Glutamatergic neuron (in vitro differentiated cells): ENCODE measurements around the gene LARP1. TPM values are rescaled to one million over a fixed set of nuclear protein-coding genes. Genes with fewer than 3 reads are reported as not detected.
"Not testable (repeated sequence)": the region's sequence is repeated elsewhere in the genome, so short reads cannot be mapped to it uniquely, and the experiment has no call there.

Experiments
- DNase-seq: peaks from one replicate; pipeline ENCODE4 v3.0.0; 2022
- H3K27ac Mint-ChIP-seq: one replicate; pipeline ENCODE4 v1.8.0; 2020; ENCODE audit warnings: mild to moderate bottlenecking, mixed read lengths, inconsistent platforms; ENCODE audit not compliant: unreplicated experiment
- H3K27me3 Mint-ChIP-seq: one replicate; pipeline ENCODE4 v1.8.0; 2020; ENCODE audit warnings: mild to moderate bottlenecking, moderate library complexity, mixed read lengths, inconsistent platforms; ENCODE audit not compliant: unreplicated experiment
- H3K36me3 Mint-ChIP-seq: one replicate; pipeline ENCODE4 v1.8.0; 2020; ENCODE audit warnings: mild to moderate bottlenecking, mixed read lengths, inconsistent platforms; ENCODE audit not compliant: unreplicated experiment
- H3K4me1 Mint-ChIP-seq: one replicate; pipeline ENCODE4 v1.8.0; 2020; ENCODE audit warnings: mild to moderate bottlenecking, low read depth, mixed read lengths, inconsistent platforms; ENCODE audit not compliant: unreplicated experiment
- H3K4me3 Mint-ChIP-seq: one replicate; pipeline ENCODE4 v1.8.0; 2020; ENCODE audit warnings: mild to moderate bottlenecking, mixed read lengths, inconsistent platforms; ENCODE audit not compliant: unreplicated experiment
- H3K9me3 Mint-ChIP-seq: one replicate; pipeline ENCODE4 v1.8.0; 2020; ENCODE audit warnings: mild to moderate bottlenecking, moderate library complexity, mixed read lengths, inconsistent platforms; ENCODE audit not compliant: unreplicated experiment
- CTCF ChIP-seq: fragments of 200-600 bp; sonication (generic); IDR thresholded peaks from one replicate; pipeline ENCODE4 v1.5.0; 2021; ENCODE audit not compliant: partially characterized antibody, unreplicated experiment
- total RNA-seq: library from RNA; stranded (reverse); fragmentation: NEBNext Ultra II Directional; extraction: Animal tissue kit (Norgen Biotek cat#: 25700); gene quantifications from one replicate; pipeline ENCODE4 v1.2.1, GENCODE V29; 2021; ENCODE audit not compliant: unreplicated experiment

LARP1 gene
- total RNA-seq, 1 donor from 2014 or later: 199 TPM

- no peak for DNase-seq
- H3K4me1 Mint-ChIP-seq: peaks cover 1% of the 10 kb centered on the region
- H3K9me3 Mint-ChIP-seq: no peaks in the 10 kb centered on the region
- H3K27me3 Mint-ChIP-seq: peaks cover 6% of the 10 kb centered on the region
- no peak for TF ChIP-seq CTCF
- H3K4me3 Mint-ChIP-seq: no peak overlapping the region
- H3K36me3 Mint-ChIP-seq: no peaks in the 10 kb centered on the region
- H3K27ac Mint-ChIP-seq: no peak overlapping the region
These were observed 74.5 kb downstream of the LARP1 start for GRCh38 chr5:154829589-154830218.

GRCh38 chr5:154830219-154830595 is 75.0 kb downstream of the LARP1 start:
- Mint-ChIP-seq H3K27me3 (peaks cover 6% of the 10 kb centered on the region), H3K36me3 (no peaks in the 10 kb centered on the region)

GRCh38 chr5:154830596-154830995 is 75.4 kb downstream of the LARP1 start:
- H3K36me3 Mint-ChIP-seq: no peaks in the 10 kb centered on the region
- H3K9me3 Mint-ChIP-seq: no peaks in the 10 kb centered on the region
- DNase-seq: no peak
- H3K27me3 Mint-ChIP-seq: peaks cover 6% of the 10 kb centered on the region
- no peak for TF ChIP-seq CTCF
- H3K27ac Mint-ChIP-seq: no peak overlapping the region
- H3K4me1 Mint-ChIP-seq: peaks cover 4% of the 10 kb centered on the region
- no peak overlapping the region for H3K4me3 Mint-ChIP-seq

More at GRCh38 chr5:154830219-154830595, 75.0 kb downstream of the LARP1 start:
- DNase-seq: no peak
- H3K9me3 Mint-ChIP-seq: no peaks in the 10 kb centered on the region
- no peak overlapping the region for H3K27ac Mint-ChIP-seq
- peaks cover 4% of the 10 kb centered on the region for H3K4me1 Mint-ChIP-seq
- H3K4me3 Mint-ChIP-seq: no peak overlapping the region
- no peak for TF ChIP-seq CTCF

- Mint-ChIP-seq H3K4me1 (peaks cover 4% of the 10 kb centered on the region), H3K4me3 (no peak overlapping the region), H3K27me3 (peaks cover 4% of the 10 kb centered on the region), H3K36me3 (no peaks in the 10 kb centered on the region), H3K9me3 (no peaks in the 10 kb centered on the region), H3K27ac (no peak overlapping the region)
- DNase-seq: no peak
- TF ChIP-seq CTCF: no peak
These were observed 76.3 kb downstream of the LARP1 start for GRCh38 chr5:154831451-154831850.

GRCh38 chr5:154832804-154833203 is 77.6 kb downstream of the LARP1 start:
- not testable (repeated sequence) for H3K4me1 Mint-ChIP-seq

More at GRCh38 chr5:154832804-154833203, 77.6 kb downstream of the LARP1 start:
- not testable (repeated sequence) for DNase-seq, H3K36me3 Mint-ChIP-seq, H3K4me3 Mint-ChIP-seq, H3K9me3 Mint-ChIP-seq, H3K27me3 Mint-ChIP-seq, H3K27ac Mint-ChIP-seq
